Measurements from ENCODE around the gene ZMYM5. TPM values are rescaled to one million over a fixed set of nuclear protein-coding genes. Genes with fewer than 3 reads are reported as not detected.
"Not testable (repeated sequence)": the region's sequence is repeated elsewhere in the genome, so short reads cannot be mapped to it uniquely, and the experiment has no call there.

Gene ZMYM5
- total RNA-seq, 6 donors from 2014 or later = 6.5 to 23.0 (median 10.4) TPM

DNA sequence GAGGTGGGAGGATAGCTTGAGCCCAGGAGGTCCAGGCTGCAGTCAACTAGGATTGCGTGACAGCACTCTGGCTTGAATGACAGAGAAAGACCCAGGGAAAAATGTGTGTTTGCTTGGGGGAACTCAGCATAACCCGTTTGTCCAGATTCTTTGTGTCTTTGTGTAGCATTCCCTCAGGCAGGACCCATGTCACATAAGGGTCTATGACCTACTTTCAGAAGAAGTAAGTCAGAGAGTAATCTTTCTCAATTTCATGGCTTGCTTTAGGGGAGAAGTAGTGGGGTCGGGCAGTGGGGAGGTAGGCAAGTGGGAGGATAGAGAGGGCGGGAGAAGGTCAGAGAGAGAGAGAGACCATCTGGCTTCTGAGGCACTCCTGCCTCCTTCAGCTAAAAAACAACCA lies 68.8 kb downstream of the ZMYM5 start:
- H3K4me3 ChIP-seq = no peak overlapping the region
- peak in 1 of 2 donors; percentile 49 for DNase-seq
- H3K9me3 ChIP-seq = no peaks in the 10 kb centered on the region
- ATAC-seq (ENCODE audit: low FRiP score in 2 of 2) = peak in 1 of 2 donors; percentile 70
- peaks cover 0 to 10% (median 2%) of the 10 kb centered on the region in 4 donors for H3K4me1 ChIP-seq
- no peaks in the 10 kb centered on the region for H3K36me3 ChIP-seq
- TF ChIP-seq, protein P1, sequence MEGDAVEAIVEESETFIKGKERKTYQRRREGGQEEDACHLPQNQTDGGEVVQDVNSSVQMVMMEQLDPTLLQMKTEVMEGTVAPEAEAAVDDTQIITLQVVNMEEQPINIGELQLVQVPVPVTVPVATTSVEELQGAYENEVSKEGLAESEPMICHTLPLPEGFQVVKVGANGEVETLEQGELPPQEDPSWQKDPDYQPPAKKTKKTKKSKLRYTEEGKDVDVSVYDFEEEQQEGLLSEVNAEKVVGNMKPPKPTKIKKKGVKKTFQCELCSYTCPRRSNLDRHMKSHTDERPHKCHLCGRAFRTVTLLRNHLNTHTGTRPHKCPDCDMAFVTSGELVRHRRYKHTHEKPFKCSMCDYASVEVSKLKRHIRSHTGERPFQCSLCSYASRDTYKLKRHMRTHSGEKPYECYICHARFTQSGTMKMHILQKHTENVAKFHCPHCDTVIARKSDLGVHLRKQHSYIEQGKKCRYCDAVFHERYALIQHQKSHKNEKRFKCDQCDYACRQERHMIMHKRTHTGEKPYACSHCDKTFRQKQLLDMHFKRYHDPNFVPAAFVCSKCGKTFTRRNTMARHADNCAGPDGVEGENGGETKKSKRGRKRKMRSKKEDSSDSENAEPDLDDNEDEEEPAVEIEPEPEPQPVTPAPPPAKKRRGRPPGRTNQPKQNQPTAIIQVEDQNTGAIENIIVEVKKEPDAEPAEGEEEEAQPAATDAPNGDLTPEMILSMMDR (IDR thresholded peaks at IDR 0.05) = no peak
- TF ChIP-seq POLR2A (IDR thresholded peaks at IDR 0.05) = no peak
- TF ChIP-seq EP300 (IDR thresholded peaks at IDR 0.05) = no peak
- no peak for TF ChIP-seq POLR2AphosphoS5 (IDR thresholded peaks at IDR 0.05)
- peak overlapping the region in 2 of 4 donors; percentile 17 to 71 for H3K27ac ChIP-seq
- no peaks in the 10 kb centered on the region for H3K27me3 ChIP-seq
- WGBS, 2 donors = 63 to 71% methylated on average over 4 of the region's 4 CpGs

DNA sequence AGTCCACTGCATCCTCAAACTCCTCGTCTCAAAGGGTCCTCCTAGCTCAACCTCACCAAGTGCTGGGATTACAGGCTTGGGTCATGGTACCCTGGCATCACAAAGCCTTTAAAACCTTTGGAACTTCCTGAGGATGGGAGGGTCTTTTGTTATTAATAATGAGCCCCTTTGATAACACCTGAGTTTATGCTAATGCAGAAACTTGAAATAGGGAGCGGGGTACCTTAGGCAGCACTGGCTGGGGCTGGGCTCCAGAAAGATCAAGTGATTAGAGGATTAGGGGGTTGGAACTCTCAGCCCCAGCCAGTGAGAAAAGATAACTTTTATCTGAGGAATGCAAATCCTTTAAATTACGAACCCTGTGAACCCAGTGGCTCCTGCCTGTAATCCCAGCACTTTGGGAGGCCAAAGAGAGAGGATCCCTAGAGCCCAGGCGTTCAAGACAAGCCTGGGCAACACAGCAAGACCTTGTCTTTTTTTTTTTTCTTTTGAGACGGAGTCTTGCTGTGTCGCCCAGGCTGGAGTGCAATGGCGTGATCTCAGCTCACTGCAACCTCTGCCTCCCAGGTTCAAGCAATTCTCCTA lies 71.4 kb downstream of the ZMYM5 start:
- Histone ChIP-seq H3K36me3 (no peaks in the 10 kb centered on the region), H3K9me3 (no peaks in the 10 kb centered on the region), H3K4me1 (peaks cover 0 to 10% (median 2%) of the 10 kb centered on the region in 4 donors), H3K27ac (no peak overlapping the region), H3K4me3 (no peak overlapping the region), H3K27me3 (no peaks in the 10 kb centered on the region)
- TF ChIP-seq EP300 (IDR thresholded peaks at IDR 0.05) (no peak), POLR2AphosphoS5 (IDR thresholded peaks at IDR 0.05) (no peak), POLR2A (IDR thresholded peaks at IDR 0.05) (no peak)
- TF ChIP-seq, protein P1 (IDR thresholded peaks at IDR 0.05) = no peak
- 93 to 96% methylated on average over 7 of the region's 7 CpGs for WGBS, 2 donors
- no peak for ATAC-seq (ENCODE audit: low FRiP score in 2 of 2)
- no peak for DNase-seq

DNA sequence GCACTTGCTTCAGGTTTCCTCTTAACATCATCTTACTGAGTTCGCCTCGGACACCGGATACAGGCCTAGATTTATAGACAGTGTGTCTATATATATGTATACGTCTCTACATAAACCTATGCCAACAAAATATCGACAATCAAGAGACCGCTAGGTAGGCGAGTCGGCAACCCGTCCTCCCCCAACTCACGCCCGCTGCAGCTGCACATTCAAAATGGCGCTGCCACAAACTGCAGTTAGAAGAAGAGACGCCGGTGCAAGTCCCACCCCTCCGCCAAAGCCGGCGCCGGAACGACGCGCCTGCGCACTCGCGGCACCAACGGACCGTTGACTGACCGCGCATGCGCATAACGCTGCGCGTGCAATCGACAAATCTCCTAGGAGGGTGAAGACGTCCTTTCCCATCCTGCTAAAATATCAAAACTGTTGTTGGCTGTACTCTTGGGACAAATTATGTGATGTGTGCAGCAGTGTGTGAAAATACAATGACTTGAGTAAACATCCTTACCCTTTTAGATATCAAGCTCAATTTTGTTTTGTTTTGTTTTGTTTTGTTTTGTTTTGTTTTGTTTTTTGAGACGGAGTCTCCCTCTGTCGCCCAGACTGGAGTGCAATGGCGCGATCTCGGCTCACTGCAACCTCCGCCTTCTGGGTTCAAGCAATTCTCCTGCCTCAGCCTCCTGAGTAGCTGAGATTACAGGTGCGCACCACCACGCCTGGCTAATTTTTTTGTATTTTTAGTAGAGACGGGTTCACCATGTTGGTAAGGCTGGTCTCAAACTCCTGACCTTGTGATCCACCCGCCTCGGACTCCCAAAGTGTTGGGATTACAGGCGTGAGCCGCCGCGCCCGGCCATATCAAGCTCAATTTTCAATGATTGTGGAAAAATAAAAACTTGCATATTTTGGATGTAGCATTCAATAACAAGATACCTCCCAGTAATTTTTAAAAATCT lies 80.4 kb downstream of the ZMYM5 start, which contains the start of gene PSPC1:
PSPC1 (minus strand) TSS at position 219 of the 956 bp plus-strand sequence; CDS start at position 31, 188 bp downstream.
- TF ChIP-seq POLR2AphosphoS5 (IDR thresholded peaks at IDR 0.05) (peak; percentile 85 to 96), EP300 (IDR thresholded peaks at IDR 0.05) (peak in 1 of 4 donors; percentile 10), POLR2A (IDR thresholded peaks at IDR 0.05) (peak in 3 of 4 donors; percentile 88 to 98 (median 94))
- H3K27me3 ChIP-seq, H3K36me3 ChIP-seq, H3K9me3 ChIP-seq: not testable (repeated sequence)
- peak; percentile 94 to 99 for DNase-seq
- ATAC-seq (ENCODE audit: low FRiP score in 2 of 2) = peak; percentile 96 to 99
- peak within 1 kb of the TSS; percentile 66 to 89 (median 80) for H3K4me3 ChIP-seq
- H3K4me1 ChIP-seq = peaks cover 3 to 11% (median 7%) of the 10 kb centered on the region in 4 donors
- peak within 1 kb of the TSS; percentile 95 to 99 (median 96) for H3K27ac ChIP-seq
- WGBS, 2 donors = 19% methylated on average over 50 of the region's 50 CpGs

DNA sequence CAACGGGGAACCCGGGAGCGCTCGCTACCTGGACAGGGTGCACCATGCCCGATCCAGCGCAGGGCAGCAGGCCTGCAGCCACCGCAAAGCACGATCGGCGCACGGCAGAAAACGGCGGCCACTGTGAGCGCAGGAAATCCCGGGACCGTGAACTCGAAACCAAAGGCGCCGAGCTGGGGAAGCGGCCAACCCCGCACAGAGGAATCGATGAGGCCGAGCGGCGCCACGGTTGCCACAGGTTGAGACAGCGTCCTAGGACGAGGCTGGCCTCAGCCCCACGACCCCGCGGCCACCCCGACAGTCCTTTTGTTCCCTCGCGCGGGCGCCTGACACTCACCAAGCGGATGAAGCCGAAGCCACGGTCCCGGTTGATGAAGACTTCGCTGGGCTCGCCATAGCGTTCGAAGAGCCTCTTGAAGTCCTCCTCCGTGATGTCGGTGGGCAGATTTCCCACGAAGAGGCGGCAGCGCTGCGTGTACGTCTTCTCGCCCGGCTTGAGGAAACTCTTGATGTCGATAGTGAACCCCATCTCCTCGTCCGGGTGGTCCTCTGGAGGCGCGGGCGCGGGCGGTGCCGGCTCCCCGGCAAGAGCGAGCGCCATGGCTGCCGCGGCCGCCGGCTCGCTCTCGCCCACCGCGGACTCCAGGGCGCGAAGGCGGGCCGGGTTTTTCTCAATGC lies 81.3 kb downstream of the ZMYM5 start:
- Histone ChIP-seq H3K27ac (peak overlapping the region; percentile 95 to 99 (median 96)), H3K36me3 (peaks cover 0 to 3% (median 0%) of the 10 kb centered on the region in 4 donors), H3K9me3 (no peaks in the 10 kb centered on the region), H3K27me3 (no peaks in the 10 kb centered on the region), H3K4me1 (peaks cover 3 to 17% (median 7%) of the 10 kb centered on the region in 4 donors), H3K4me3 (peak overlapping the region; percentile 66 to 89 (median 80))
- ATAC-seq (ENCODE audit: low FRiP score in 2 of 2) = peak; percentile 74 to 88
- TF ChIP-seq EP300 (IDR thresholded peaks at IDR 0.05) = no peak
- TF ChIP-seq, protein P1 (IDR thresholded peaks at IDR 0.05) = peak in 1 of 6 experiments; percentile 19
- DNase-seq = peak; percentile 58 to 91
- 1% methylated on average over 10 to 61 of the region's 77 CpGs for WGBS, 2 donors
